SK-N-MC (cell line): ENCODE data around the gene SAFB2.

Experiments
- DNase-seq: peaks from one replicate; pipeline ENCODE4 v3.0.0-alpha.2; 2011; ENCODE audit warnings: low read depth, low spot score
- H3K27ac ChIP-seq: fragments of 200-600 bp; sonication (generic); 2 replicates; pipeline ENCODE4 v1.5.1; 2016; ENCODE audit warnings: mixed run types
- H3K36me3 ChIP-seq: fragments of 200-600 bp; sonication (generic); 2 replicates; pipeline ENCODE4 v1.6.1; 2017; ENCODE audit warnings: antibody characterized with exemption, low read length, mixed read lengths; ENCODE audit not compliant: insufficient read depth
- H3K4me3 ChIP-seq: fragments of 200-600 bp; sonication (generic); 2 replicates; pipeline ENCODE4 v1.5.1; 2016
- H3K9ac ChIP-seq: fragments of 200-600 bp; sonication (generic); 2 replicates; pipeline ENCODE4 v1.8.0; 2017; ENCODE audit warnings: mixed run types, mixed read lengths; ENCODE audit not compliant: insufficient read length
- H3K9me3 ChIP-seq: fragments of 200-600 bp; sonication (generic); 2 replicates; pipeline ENCODE4 v1.6.1; 2017; ENCODE audit warnings: low read depth, mild to moderate bottlenecking, antibody characterized with exemption, low read length, moderate library complexity, mixed read lengths
- EZH2 ChIP-seq: fragments of 200-600 bp; sonication (generic); IDR thresholded peaks from one replicate; pipeline ENCODE4 v1.6.1; 2017; ENCODE audit warnings: antibody characterized with exemption
- FOXP2 ChIP-seq: optimal IDR thresholded peaks from 2 replicates; pipeline ENCODE3; 2011; ENCODE audit warnings: mild to moderate bottlenecking, moderate library complexity; ENCODE audit not compliant: insufficient read depth; ENCODE audit errors: extremely low read length, control extremely low read depth
- POLR2AphosphoS5 ChIP-seq: IDR thresholded peaks from 2 replicates; pipeline ENCODE4 v1.6.1; 2012; ENCODE audit warnings: mild to moderate bottlenecking, low read depth, low read length, borderline replicate concordance

Gene SAFB2

GRCh38 chr19:5561559-5561958 is 61.0 kb downstream of the SAFB2 start:
- no peak for TF ChIP-seq FOXP2
- TF ChIP-seq EZH2: no peak
- TF ChIP-seq POLR2AphosphoS5: no peak
- Histone ChIP-seq H3K9ac (no peak overlapping the region), H3K9me3 (no peaks in the 10 kb centered on the region), H3K4me3 (no peak overlapping the region), H3K27ac (no peak overlapping the region), H3K36me3 (no peaks in the 10 kb centered on the region)
- DNase-seq: no peak

DNA sequence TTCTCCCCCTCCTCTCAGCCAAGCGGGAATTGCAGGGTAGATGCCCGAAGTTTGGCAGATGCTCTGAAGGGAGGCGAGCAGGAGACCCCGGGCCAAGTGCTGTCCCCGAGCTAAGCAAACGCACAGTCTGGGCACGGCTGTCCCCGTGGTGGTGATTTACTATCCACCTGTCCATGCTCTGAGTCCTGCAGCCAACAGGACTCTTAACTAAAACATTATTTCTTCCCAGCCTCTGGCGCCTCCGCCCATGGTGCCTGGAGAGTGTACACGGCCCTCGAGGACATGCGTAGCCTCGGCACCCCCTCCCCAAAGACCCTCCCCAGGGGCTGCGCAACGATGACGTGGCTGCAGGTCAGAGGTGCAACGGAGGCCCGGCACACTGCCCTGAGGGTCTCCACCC is 62.4 kb downstream of the SAFB2 start:
- no peaks in the 10 kb centered on the region for H3K9me3 ChIP-seq
- no peaks in the 10 kb centered on the region for H3K36me3 ChIP-seq
- H3K27ac ChIP-seq: no peak overlapping the region
- no peak for TF ChIP-seq FOXP2
- no peak overlapping the region for H3K4me3 ChIP-seq
- no peak overlapping the region for H3K9ac ChIP-seq
- no peak for DNase-seq

GRCh38 chr19:5559804-5560133 is 62.8 kb downstream of the SAFB2 start:
- no peak overlapping the region for H3K4me3 ChIP-seq
- H3K9ac ChIP-seq: no peak overlapping the region
- TF ChIP-seq EZH2 (no peak), FOXP2 (no peak), POLR2AphosphoS5 (no peak)
- no peaks in the 10 kb centered on the region for H3K36me3 ChIP-seq
- no peak overlapping the region for H3K27ac ChIP-seq
- no peaks in the 10 kb centered on the region for H3K9me3 ChIP-seq
- no peak for DNase-seq

GRCh38 chr19:5558101-5558621 is 64.4 kb downstream of the SAFB2 start:
- Histone ChIP-seq H3K27ac (no peak overlapping the region; the same call in 1 of the 2 replicates), H3K36me3 (no peaks in the 10 kb centered on the region), H3K4me3 (no peak overlapping the region), H3K9ac (no peak overlapping the region), H3K9me3 (no peaks in the 10 kb centered on the region)
- TF ChIP-seq EZH2: no peak
- no peak for TF ChIP-seq POLR2AphosphoS5
- no peak for TF ChIP-seq FOXP2
- DNase-seq: no peak

- H3K9me3 ChIP-seq: no peaks in the 10 kb centered on the region
- peak overlapping the region; percentile 8; the same call in 1 of the 2 replicates for H3K4me3 ChIP-seq
- H3K36me3 ChIP-seq: no peaks in the 10 kb centered on the region
- no peak for TF ChIP-seq EZH2
- no peak for TF ChIP-seq FOXP2
- H3K27ac ChIP-seq: no peak overlapping the region; the same call in 1 of the 2 replicates
- no peak for DNase-seq
- H3K9ac ChIP-seq: no peak overlapping the region
Measured at GRCh38 chr19:5557691-5558090, 64.9 kb downstream of the SAFB2 start.

- no peak for TF ChIP-seq FOXP2
- TF ChIP-seq EZH2: no peak
- TF ChIP-seq POLR2AphosphoS5: no peak
- no peak overlapping the region for H3K9ac ChIP-seq
- H3K36me3 ChIP-seq: no peaks in the 10 kb centered on the region
- no peaks in the 10 kb centered on the region for H3K9me3 ChIP-seq
- no peak overlapping the region for H3K4me3 ChIP-seq
- no peak for DNase-seq
- H3K27ac ChIP-seq: no peak overlapping the region
Measured at GRCh38 chr19:5554828-5555227, 67.7 kb downstream of the SAFB2 start.

GRCh38 chr19:5553892-5554291 is 68.7 kb downstream of the SAFB2 start:
- H3K9ac ChIP-seq: no peak overlapping the region
- H3K4me3 ChIP-seq: no peak overlapping the region
- no peak for TF ChIP-seq EZH2
- no peak for TF ChIP-seq FOXP2
- no peak for TF ChIP-seq POLR2AphosphoS5
- H3K27ac ChIP-seq: no peak overlapping the region
- no peak for DNase-seq
- H3K36me3 ChIP-seq: no peaks in the 10 kb centered on the region
- no peaks in the 10 kb centered on the region for H3K9me3 ChIP-seq

DNA sequence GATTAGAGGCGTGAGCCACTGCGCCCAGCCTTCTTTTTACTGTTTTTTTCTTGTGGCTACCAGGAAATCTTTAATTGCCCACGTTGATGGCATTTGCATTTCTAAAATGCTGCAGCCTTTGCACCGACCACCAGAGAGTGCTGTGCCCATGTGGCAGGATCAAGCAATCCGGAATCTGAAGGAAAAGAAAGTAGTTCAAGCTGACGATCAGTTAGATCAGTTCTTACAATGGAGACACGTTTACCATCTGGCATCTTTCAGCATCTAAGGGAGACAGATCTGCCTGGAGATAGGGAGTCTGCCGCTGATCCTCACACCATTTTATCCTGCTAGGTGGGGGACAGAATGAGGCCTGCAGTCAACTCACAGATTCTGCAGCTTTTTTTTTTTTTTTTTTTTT is 74.7 kb downstream of the SAFB2 start:
- Histone ChIP-seq H3K4me3 (no peak overlapping the region), H3K9ac (no peak overlapping the region), H3K36me3 (no peaks in the 10 kb centered on the region), H3K27ac (no peak overlapping the region), H3K9me3 (no peaks in the 10 kb centered on the region)
- TF ChIP-seq EZH2 (no peak), POLR2AphosphoS5 (no peak), FOXP2 (no peak)
- DNase-seq: no peak

- no peak overlapping the region for H3K9ac ChIP-seq
- H3K9me3 ChIP-seq: no peaks in the 10 kb centered on the region
- no peak overlapping the region for H3K4me3 ChIP-seq
- TF ChIP-seq FOXP2 (no peak), POLR2AphosphoS5 (no peak), EZH2 (no peak)
- no peaks in the 10 kb centered on the region for H3K36me3 ChIP-seq
- no peak for DNase-seq
- no peak overlapping the region for H3K27ac ChIP-seq
Measured at GRCh38 chr19:5545984-5546383, 76.6 kb downstream of the SAFB2 start.
